KBM-7 (cell line): ENCODE measurements around the gene HENMT1.
"Not testable (repeated sequence)": the region's sequence is repeated elsewhere in the genome, so short reads cannot be mapped to it uniquely, and the experiment has no call there.

Experiments
- DNase-seq: peaks from one replicate; pipeline ENCODE4 v3.0.0-alpha.2; 2015
- in situ Hi-C: fragments of 300-500 bp; cut with MboI; formaldehyde crosslinking; loops from 2 replicates; pipeline ENCODE4 v1.14.3; 2020; ENCODE audit warnings: low sequenced_read_pairs, low pct_unique_long_range_greater_than_20kb, mixed read lengths

HENMT1 gene

GRCh38 chr1:108640863-108641262 is 20.0 kb downstream of the HENMT1 start:
- DNase-seq, in situ Hi-C loops: not testable (repeated sequence)

- in situ Hi-C loops, result no loop called here
Measured at GRCh38 chr1:108639899-108640560, 20.9 kb downstream of the HENMT1 start.

GRCh38 chr1:108636876-108637275 is 24.0 kb downstream of the HENMT1 start:
- no peak for DNase-seq
- in situ Hi-C loops, result no loop called here

More at GRCh38 chr1:108639899-108640560, 20.9 kb downstream of the HENMT1 start:
- DNase-seq, result peak; percentile 12

DNA sequence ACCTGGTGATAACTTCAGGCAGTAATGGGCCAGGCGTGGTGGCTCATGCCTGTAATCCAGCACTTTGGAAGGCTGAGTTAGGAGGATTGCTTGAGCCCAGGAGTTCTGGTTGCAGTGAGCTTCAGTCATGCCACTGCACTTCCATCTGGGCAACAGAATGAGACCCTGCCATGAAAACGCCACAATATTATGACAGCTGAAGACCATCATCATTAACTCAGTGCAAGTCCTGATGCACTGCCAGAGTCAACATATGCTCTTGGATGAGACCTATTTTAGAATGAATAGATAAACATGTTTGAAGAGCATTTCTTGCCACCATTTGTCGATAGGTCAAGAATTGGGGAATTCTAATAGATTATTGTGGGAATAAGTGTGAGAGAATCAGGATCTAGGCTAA is 26.4 kb downstream of the HENMT1 start:
- DNase-seq, result no peak
- in situ Hi-C loops, result no loop called here

- DNase-seq, result no peak
- in situ Hi-C loops, result no loop called here
Measured at GRCh38 chr1:108628665-108629064, 32.2 kb downstream of the HENMT1 start.

- in situ Hi-C loops, result no loop called here
- DNase-seq, result no peak
Measured at GRCh38 chr1:108627951-108628350, 32.9 kb downstream of the HENMT1 start.

DNA sequence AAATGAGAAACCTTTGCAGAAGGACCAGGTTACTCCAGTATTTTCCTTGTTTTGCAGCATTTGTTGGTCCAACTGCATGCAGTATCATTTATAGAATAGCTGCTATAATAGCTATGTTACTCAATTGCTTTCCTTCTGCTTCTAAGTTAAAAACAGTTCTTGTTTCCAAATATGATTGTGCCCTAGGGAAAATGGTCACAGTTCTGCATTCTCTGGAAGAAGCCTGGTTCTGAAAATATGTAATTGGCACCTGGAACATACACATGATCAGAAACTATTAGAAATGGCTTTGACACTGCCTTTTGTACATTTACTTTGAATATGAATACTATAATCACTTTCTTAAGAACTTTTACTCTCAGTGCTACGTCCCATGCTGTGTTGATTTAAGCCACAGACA is 33.6 kb downstream of the HENMT1 start:
- in situ Hi-C loops, result no loop called here
- DNase-seq, result no peak

DNA sequence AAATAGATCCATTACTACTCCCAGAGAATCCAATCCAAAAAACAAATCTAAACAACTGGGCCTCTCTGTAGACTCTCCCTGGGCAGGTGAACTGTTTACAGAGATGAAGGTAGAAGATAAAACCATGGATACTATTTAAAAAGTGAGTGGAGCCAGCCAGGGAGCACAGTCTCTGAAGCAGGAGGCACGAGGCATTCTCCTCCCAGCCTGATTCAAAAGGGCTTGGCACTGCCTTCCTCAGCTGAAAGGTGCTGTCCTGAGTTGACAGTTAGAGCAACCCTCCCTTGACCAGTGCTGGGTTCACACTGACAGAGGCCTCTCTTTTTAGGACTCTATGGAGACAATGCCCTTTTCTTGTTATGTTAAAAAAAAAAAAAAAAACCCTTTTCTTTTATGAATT is 36.8 kb downstream of the HENMT1 start:
- in situ Hi-C loops, result no loop called here
- no peak for DNase-seq

DNA sequence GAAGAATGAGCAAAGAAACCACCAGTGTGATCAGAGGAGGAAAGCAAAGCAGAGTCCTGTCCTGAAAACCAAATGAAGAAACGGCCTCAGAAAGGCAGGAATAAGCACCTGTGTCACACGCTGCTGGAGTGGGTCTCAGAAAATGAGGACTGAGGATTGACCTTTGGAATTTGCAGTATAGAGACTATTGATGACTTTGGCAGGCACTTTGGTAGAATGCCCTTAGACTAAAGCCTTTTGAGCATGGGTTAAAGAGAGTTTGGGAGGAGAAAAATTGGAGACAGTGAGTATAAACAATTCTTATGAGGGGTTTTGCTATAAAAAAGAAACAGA is 43.2 kb downstream of the HENMT1 start:
- in situ Hi-C loops, result no loop called here
- no peak for DNase-seq

GRCh38 chr1:108617008-108617723 is 43.7 kb downstream of the HENMT1 start:
- in situ Hi-C loops, result no loop called here
- peak; percentile 10 for DNase-seq

GRCh38 chr1:108615544-108615943 is 45.3 kb downstream of the HENMT1 start:
- in situ Hi-C loops, result no loop called here
- no peak for DNase-seq

DNA sequence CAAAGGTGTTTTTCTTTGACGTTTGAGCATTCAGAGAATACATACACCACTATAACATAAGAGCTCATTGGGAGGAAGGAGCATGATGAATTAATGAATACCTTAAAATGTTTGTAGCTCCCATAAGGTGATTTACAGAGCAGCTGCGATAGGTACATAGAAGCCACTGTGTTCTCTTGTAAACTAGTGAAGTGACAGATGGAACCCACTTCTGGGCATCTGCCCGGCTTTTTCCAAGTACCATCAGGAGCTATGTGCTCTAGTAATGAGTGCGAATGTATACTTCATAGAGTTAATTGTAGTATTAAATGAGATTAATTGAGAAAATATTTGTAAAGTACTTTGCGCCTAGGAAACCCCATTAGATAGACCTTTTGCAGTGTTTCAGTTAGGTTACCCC is 48.4 kb downstream of the HENMT1 start:
- no peak for DNase-seq
- in situ Hi-C loops, result no loop called here

- in situ Hi-C loops, result no loop called here
- no peak for DNase-seq
Measured at GRCh38 chr1:108611984-108612383, 48.9 kb downstream of the HENMT1 start.

DNA sequence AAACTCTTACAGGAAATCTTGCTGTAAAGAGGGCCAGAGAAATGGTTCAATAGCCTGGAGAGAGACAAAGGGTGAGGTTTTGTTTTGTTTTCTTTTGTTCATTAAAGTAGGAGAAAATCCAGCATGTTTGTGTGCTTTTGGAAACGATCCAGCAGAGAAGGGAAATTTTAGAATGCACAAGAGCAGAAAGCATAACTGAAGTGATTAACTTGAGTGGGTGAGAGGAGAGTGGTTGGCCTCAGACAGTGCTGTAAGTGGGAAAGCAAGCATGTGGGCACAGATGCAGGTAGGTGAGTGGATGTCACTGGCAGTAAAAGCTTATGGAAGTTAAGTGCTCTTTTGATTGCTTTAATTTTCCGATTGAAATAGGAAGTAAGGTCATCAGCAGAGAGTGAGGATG is 50.8 kb downstream of the HENMT1 start:
- in situ Hi-C loops, result no loop called here
- DNase-seq, result no peak

- in situ Hi-C loops, result no loop called here
- no peak for DNase-seq
Measured at GRCh38 chr1:108609483-108610049, 51.3 kb downstream of the HENMT1 start.

DNA sequence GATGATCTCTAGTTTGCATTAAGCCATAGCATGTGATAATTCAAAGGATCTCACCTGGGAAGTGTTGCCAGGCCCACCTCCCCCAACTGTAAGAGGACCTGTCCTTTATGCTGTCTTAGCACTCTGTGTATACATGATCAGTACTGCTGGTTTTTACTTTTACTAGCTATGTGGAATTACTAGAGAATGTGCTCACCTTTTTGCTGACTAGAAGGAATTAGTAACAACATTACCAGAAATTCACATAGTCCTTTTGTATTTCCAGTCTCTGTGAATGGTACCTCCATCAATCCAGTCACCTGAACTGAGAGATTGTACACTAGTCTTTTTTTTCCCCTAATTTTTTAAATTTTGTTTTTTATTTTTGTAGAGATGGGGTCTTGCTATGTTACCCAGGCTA is 54.4 kb downstream of the HENMT1 start:
- DNase-seq, result no peak
- in situ Hi-C loops, result no loop called here

DNA sequence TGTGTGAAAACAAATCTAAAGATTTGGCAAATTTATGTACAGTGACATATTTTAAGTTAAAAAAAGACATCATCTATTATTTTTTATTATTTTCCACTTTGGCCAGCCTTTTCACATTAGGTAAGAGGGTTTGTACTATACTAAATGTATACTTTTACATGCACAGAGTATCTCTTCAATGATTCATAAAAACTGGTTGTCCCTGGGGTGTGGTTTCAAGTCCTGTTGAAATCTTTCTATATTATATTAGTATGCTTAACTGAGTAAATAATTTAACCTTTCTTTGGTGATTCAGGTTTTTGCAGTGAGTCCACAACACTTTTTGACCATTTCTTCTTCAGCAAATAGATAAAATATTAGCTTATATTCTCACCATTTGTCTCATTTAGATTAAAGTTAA is 55.3 kb downstream of the HENMT1 start:
- DNase-seq, result no peak
- in situ Hi-C loops, result no loop called here

GRCh38 chr1:108601708-108602410 is 59.0 kb downstream of the HENMT1 start:
- in situ Hi-C loops, result no loop called here
- no peak for DNase-seq

DNA sequence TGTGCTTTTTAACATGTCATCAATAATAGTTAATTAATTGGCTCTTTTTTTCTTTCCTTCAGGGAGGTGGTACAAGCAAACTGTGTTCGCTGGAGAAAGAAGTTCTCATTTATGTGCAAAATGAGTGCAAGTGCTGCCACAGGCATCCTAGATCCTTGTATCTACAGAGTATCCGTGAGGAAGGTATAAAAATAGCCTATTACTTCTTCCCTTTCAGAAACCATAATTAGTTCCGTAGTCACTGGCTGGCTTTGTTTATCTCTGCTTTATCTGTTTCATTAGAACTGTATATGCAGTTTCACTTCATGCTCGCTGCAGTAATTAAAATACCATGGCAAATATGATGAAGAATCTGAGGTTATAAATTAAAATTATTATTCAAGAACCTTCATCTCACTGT is 60.4 kb downstream of the HENMT1 start:
- DNase-seq, result no peak
- in situ Hi-C loops, result no loop called here

GRCh38 chr1:108598340-108598739 is 62.6 kb downstream of the HENMT1 start:
- in situ Hi-C loops, result no loop called here
- DNase-seq, result no peak
